Chondrocyte (in vitro differentiated cells): ENCODE results near the gene PTPRG. TPM values are rescaled to one million over a fixed set of nuclear protein-coding genes. Genes with fewer than 3 reads are reported as not detected.

Experiments used
- DNase-seq: peaks from one replicate; pipeline ENCODE4 v3.0.0; 2021; ENCODE audit warnings: mixed read lengths, low spot score
- H3K27ac Mint-ChIP-seq: one replicate; pipeline ENCODE4 v1.8.0; 2021; ENCODE audit warnings: mild to moderate bottlenecking, moderate library complexity, mixed read lengths; ENCODE audit not compliant: unreplicated experiment
- H3K27me3 Mint-ChIP-seq: 2 replicates; pipeline ENCODE4 v1.8.0; 2021; ENCODE audit warnings: low read depth, mixed read lengths
- H3K36me3 Mint-ChIP-seq: 2 replicates; pipeline ENCODE4 v1.8.0; 2021; ENCODE audit warnings: low read depth, mixed read lengths
- H3K4me1 Mint-ChIP-seq: 2 replicates; pipeline ENCODE4 v1.8.0; 2021; ENCODE audit warnings: low read depth, mild to moderate bottlenecking, mixed read lengths
- H3K4me3 Mint-ChIP-seq: one replicate; pipeline ENCODE4 v1.8.0; 2021; ENCODE audit warnings: mild to moderate bottlenecking, moderate library complexity, mixed read lengths; ENCODE audit not compliant: unreplicated experiment
- H3K9me3 Mint-ChIP-seq: 2 replicates; pipeline ENCODE4 v1.8.0; 2021; ENCODE audit warnings: low read depth, mixed read lengths
- CTCF ChIP-seq: fragments of 200-600 bp; sonication (generic); IDR thresholded peaks from 2 replicates; pipeline ENCODE4 v1.5.0; 2021; ENCODE audit warnings: antibody characterized with exemption, mild to moderate bottlenecking, moderate library complexity
- total RNA-seq: library from RNA; stranded (reverse); gene quantifications from 3 replicates; pipeline ENCODE4 v1.2.1, GENCODE V29; 2021

Gene PTPRG
- total RNA-seq, 1 donor from 2014 or later, result 45.5 TPM

- H3K27ac Mint-ChIP-seq, result no peak overlapping the region
- no peaks in the 10 kb centered on the region for H3K9me3 Mint-ChIP-seq
- no peak overlapping the region for H3K4me3 Mint-ChIP-seq
- DNase-seq, result no peak
- no peaks in the 10 kb centered on the region for H3K27me3 Mint-ChIP-seq
- H3K36me3 Mint-ChIP-seq, result no peaks in the 10 kb centered on the region
- peaks cover 16% of the 10 kb centered on the region for H3K4me1 Mint-ChIP-seq
- TF ChIP-seq CTCF, result no peak
These were observed 674.6 kb downstream of the PTPRG start for GRCh38 chr3:62236016-62236415.

DNA sequence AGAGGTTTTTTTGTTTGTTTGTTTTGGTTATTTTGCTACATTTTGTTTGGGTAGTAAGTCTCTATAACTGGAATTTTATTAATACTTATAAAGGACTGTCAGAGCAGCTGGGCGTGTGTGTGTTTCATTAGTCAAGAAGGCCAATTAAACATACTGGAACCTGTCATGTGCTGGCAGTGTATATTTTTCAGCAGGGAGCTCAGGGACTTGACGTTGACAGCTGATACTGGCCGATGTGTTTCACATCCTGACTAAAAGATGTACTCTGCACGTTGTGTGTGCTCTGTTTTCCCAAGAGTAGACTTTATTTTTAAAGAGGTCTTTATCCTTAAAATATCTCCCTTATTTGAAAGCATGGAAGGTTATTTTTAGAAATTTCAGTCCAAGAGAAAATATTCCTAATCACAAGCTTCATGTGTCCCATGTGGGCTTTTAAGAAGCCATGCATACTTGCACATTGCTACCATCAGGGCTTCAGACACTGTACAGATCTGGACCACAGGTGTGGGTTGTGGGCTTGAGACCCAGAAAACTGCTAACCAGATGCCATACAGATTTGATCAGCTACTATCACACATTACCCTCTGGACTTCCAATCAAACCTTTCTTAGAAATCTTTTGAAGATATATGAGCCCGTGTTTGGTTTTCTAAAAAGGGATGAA lies 676.0 kb downstream of the PTPRG start:
- Mint-ChIP-seq H3K4me1 (peaks cover 17% of the 10 kb centered on the region), H3K9me3 (no peaks in the 10 kb centered on the region), H3K36me3 (peaks cover 1% of the 10 kb centered on the region), H3K27ac (no peak overlapping the region), H3K27me3 (no peaks in the 10 kb centered on the region), H3K4me3 (no peak overlapping the region)
- no peak for TF ChIP-seq CTCF
- DNase-seq, result no peak

- DNase-seq, result no peak
- H3K4me1 Mint-ChIP-seq, result peaks cover 17% of the 10 kb centered on the region
These were observed 676.6 kb downstream of the PTPRG start for GRCh38 chr3:62238003-62238402.

DNA sequence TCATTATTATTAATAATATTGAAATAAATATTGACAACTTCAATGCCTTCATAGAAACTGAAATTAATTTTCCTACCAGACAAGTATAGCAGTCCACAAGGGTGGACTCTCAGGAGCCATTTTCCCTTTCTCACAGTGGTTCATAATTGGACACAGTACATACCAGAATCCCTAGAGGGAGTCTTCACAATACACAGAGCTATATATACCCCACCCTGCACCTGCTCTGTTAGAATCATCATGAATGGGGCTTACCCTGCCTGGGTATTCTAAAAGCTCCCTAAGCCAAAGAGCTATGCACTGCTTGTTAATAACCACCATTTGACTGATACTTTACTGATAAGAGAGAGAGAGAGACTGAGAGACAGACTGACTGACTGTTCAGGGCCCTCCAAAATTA lies 677.1 kb downstream of the PTPRG start:
- H3K4me3 Mint-ChIP-seq, result no peak overlapping the region
- DNase-seq, result no peak
- no peak for TF ChIP-seq CTCF
- peaks cover 1% of the 10 kb centered on the region for H3K36me3 Mint-ChIP-seq
- H3K27me3 Mint-ChIP-seq, result no peaks in the 10 kb centered on the region
- no peaks in the 10 kb centered on the region for H3K9me3 Mint-ChIP-seq
- H3K27ac Mint-ChIP-seq, result no peak overlapping the region
- peaks cover 17% of the 10 kb centered on the region for H3K4me1 Mint-ChIP-seq

More at GRCh38 chr3:62238003-62238402, 676.6 kb downstream of the PTPRG start:
- H3K9me3 Mint-ChIP-seq, result no peaks in the 10 kb centered on the region
- H3K36me3 Mint-ChIP-seq, result peaks cover 1% of the 10 kb centered on the region
- H3K4me3 Mint-ChIP-seq, result no peak overlapping the region
- H3K27ac Mint-ChIP-seq, result no peak overlapping the region
- no peak for TF ChIP-seq CTCF
- H3K27me3 Mint-ChIP-seq, result no peaks in the 10 kb centered on the region

DNA sequence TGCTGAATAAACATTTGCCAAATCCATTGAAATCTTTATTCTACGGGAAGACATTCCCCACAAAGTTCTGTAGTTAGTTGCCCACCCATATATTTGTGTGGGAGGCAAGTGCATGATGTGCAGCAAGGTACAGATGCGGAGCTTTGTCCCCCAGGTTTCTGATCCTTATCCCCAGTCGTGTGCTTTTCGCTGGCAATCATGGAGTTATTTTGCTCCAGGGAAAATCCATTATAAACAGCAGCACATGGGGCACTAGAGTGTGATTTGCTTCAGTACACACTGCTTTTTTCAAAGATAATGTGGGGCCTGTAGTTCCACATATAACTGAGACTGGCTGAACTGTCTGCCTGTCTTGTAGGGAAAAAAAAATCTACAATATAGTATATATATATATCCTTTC lies 679.9 kb downstream of the PTPRG start:
- Mint-ChIP-seq H3K27ac (no peak overlapping the region), H3K4me1 (peaks cover 17% of the 10 kb centered on the region), H3K36me3 (peaks cover 1% of the 10 kb centered on the region), H3K4me3 (no peak overlapping the region), H3K9me3 (no peaks in the 10 kb centered on the region), H3K27me3 (no peaks in the 10 kb centered on the region)
- no peak for TF ChIP-seq CTCF
- DNase-seq, result no peak
